Mucosa of descending colon (tissue), 3 donors: ENCODE results near the gene SP5. TPM values are rescaled to one million over a fixed set of nuclear protein-coding genes. Genes with fewer than 3 reads are reported as not detected.

Experiments used
- ATAC-seq: fragments of 200-7000 bp; cut with Tn5 transposase; one replicate; pipeline ENCODE4 v1.9.1; 2020; ENCODE audit warnings: mild to moderate bottlenecking, moderate library complexity
- DNase-seq, 3 donors: peaks; one replicate each; pipeline ENCODE4 v3.0.0-alpha.2; 2020
- H3K36me3 ChIP-seq: fragments of 200-600 bp; one replicate; pipeline ENCODE4 v1.8.0; 2021; ENCODE audit warnings: low read depth, mild to moderate bottlenecking
- H3K4me1 ChIP-seq: fragments of 200-600 bp; one replicate; pipeline ENCODE4 v1.8.0; 2021; ENCODE audit warnings: low read depth, mild to moderate bottlenecking
- H3K4me3 ChIP-seq: fragments of 200-600 bp; one replicate; pipeline ENCODE4 v1.8.0; 2021; ENCODE audit warnings: mild to moderate bottlenecking
- H3K9me3 ChIP-seq: fragments of 200-600 bp; one replicate; pipeline ENCODE4 v1.8.0; 2021; ENCODE audit warnings: mild to moderate bottlenecking
- CTCF ChIP-seq: fragments of 200-600 bp; IDR thresholded peaks from one replicate; pipeline ENCODE4 v1.8.0; 2022; ENCODE audit warnings: antibody characterized with exemption, mild to moderate bottlenecking
- intact Hi-C, 2 donors: fragments of 100-400 bp; cut with DNase I in 1 of 2; cut with micrococcal nuclease in 1 of 2; formaldehyde crosslinking; loops; one replicate each; pipeline versions ENCODE4 v1.11.0 to v1.11.1; 2022; cut with DNase I, micrococcal nuclease
- total RNA-seq, 3 donors: library from RNA; stranded (reverse); fragmentation: NEBNext Ultra II Directional in 2 of 3; extraction: Animal tissue kit (Norgen Biotek cat#: 25700) in 2 of 3; gene quantifications; one replicate each; pipeline versions ENCODE4 v1.2.1 to v1.2.4, GENCODE V29; 2021 to 2023
- donor health status: DM: no; HTN: no; CAD: no; lungs with moderate emphysema.
- donor health status: DM: no; HTN: no; CAD: no.
- donor health status: DM: no; HTN: yes; CAD: no.

SP5 gene
- total RNA-seq, 3 donors from 2014 or later = 2.1 to 4.8 (median 2.3) TPM

DNA sequence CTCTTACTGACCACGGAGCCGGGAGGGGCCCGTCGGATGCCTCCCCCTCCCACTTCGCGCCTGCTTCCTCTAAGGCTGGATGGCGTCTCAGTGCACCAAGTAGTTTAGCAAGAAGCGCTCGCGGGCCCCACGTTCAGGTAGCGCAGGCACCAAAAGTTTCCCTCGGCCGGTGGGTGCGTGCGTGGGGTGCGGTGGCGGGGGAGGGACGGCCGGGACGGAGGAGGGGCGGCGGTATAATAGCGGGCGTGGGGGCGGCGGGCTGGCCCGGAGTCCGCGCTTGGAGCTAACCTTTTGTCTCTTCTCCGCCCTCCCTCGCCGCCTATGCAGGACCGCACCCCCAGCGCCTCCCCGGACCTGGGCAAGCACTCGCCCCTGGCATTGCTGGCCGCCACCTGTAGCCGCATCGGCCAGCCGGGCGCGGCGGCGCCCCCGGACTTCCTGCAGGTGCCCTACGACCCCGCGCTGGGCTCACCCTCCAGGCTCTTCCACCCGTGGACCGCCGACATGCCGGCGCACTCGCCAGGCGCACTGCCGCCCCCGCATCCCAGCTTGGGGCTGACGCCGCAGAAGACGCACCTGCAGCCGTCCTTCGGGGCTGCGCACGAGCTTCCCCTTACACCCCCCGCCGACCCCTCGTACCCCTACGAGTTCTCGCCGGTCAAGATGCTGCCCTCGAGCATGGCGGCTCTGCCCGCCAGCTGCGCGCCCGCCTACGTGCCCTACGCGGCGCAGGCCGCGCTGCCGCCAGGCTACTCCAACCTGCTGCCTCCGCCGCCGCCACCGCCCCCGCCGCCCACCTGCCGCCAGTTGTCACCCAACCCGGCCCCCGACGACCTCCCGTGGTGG is 1.0 kb downstream of the SP5 start:
- intact Hi-C loops = no loop called here
- no peak for TF ChIP-seq CTCF
- DNase-seq = peak; percentile 22 to 57 (median 41)
- Histone ChIP-seq H3K9me3 (no peaks in the 10 kb centered on the region), H3K36me3 (no peaks in the 10 kb centered on the region), H3K4me1 (peaks cover 28% of the 10 kb centered on the region), H3K4me3 (no peak overlapping the region)
- ATAC-seq = peak; percentile 7

DNA sequence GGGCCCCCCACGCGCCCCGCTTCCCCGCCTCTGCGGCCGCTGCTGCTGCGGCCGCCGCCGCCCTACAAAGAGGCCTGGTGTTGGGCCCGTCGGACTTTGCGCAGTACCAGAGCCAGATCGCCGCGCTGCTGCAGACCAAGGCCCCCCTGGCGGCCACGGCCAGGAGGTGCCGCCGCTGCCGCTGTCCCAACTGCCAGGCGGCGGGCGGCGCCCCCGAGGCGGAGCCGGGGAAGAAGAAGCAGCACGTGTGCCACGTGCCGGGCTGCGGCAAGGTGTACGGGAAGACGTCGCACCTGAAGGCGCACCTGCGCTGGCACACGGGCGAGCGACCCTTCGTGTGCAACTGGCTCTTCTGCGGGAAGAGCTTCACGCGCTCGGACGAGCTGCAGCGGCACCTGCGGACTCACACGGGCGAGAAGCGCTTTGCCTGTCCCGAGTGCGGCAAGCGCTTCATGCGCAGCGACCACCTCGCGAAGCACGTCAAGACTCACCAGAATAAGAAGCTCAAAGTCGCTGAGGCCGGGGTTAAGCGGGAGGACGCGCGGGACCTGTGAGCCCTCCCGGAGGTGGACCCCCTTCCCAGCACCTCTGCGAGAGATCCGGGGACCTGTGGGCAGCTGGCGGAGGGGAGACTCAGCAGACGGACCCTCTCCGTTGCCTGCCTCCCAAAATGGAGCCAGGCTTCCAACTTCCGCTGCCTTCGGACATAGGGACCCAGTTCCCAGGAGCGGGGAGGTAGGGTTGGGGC is 1.9 kb downstream of the SP5 start:
- ATAC-seq = peak; percentile 59

GRCh38 chr2:170717599-170717963 is 2.4 kb downstream of the SP5 start:
- no peak for DNase-seq
- Histone ChIP-seq H3K4me1 (peaks cover 28% of the 10 kb centered on the region), H3K36me3 (no peaks in the 10 kb centered on the region), H3K4me3 (no peak overlapping the region), H3K9me3 (no peaks in the 10 kb centered on the region)
- intact Hi-C loops = no loop called here
- TF ChIP-seq CTCF = no peak
- no peak for ATAC-seq

More for the DNA sequence above, 1.9 kb downstream of the SP5 start:
- H3K9me3 ChIP-seq = no peaks in the 10 kb centered on the region
- peak; percentile 51 to 70 (median 61) for DNase-seq
- intact Hi-C loops = no loop called here
- peak; percentile 47 for TF ChIP-seq CTCF
- no peak overlapping the region for H3K4me3 ChIP-seq
- H3K4me1 ChIP-seq = peaks cover 28% of the 10 kb centered on the region
- H3K36me3 ChIP-seq = no peaks in the 10 kb centered on the region

DNA sequence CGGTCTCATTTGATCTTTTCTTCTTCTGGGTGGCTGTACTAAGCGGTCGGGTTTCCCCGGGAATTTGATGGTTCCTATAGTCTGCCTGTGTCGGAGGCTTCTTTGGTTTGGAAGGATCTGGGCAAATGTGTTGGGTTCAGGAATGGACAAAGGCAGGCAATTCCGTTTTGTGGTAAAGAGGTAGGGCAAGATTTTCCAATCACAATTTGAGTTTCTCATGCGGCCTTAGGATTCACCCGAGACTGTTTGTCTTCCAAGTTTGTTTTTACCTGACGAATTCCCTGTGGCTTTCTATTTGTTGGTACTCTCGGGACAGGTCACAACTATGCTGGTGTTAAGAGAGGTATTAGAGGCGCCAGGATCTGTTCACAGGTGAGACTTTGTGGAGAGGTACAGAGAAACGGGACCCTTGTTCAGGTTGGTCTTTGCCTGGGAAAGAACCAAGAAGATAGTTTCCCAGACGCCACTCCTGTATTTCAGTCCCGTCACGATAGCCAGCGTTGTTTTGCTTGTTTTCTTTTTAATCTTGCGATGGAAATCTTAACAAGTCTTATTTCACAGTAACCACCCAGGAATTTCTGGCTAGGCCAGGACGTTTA is 3.0 kb downstream of the SP5 start:
- DNase-seq (no peak), ATAC-seq (no peak)
- no peak overlapping the region for H3K4me3 ChIP-seq
- no peak for TF ChIP-seq CTCF
- peaks cover 28% of the 10 kb centered on the region for H3K4me1 ChIP-seq
- H3K36me3 ChIP-seq = no peaks in the 10 kb centered on the region
- no peaks in the 10 kb centered on the region for H3K9me3 ChIP-seq
- intact Hi-C loops = no loop called here

GRCh38 chr2:170719810-170720209 is 4.7 kb downstream of the SP5 start:
- ATAC-seq (no peak), DNase-seq (no peak)
- Histone ChIP-seq H3K36me3 (no peaks in the 10 kb centered on the region), H3K4me1 (peaks cover 18% of the 10 kb centered on the region), H3K4me3 (no peak overlapping the region), H3K9me3 (no peaks in the 10 kb centered on the region)
- no peak for TF ChIP-seq CTCF
- intact Hi-C loops = no loop called here
